HG03097 (cell line): ENCODE results near the gene COX10.
"Not testable (repeated sequence)": the region's sequence is repeated elsewhere in the genome, so short reads cannot be mapped to it uniquely, and the experiment has no call there.

Experiments
- ATAC-seq: cut with Tn5 transposase; IDR thresholded peaks from one replicate; pipeline ENCODE4 v1.9.1; 2021; ENCODE audit not compliant: unreplicated experiment, low FRiP score

The COX10 gene

GRCh38 chr17:14239271-14239670 lies 170.0 kb downstream of the COX10 start:
- ATAC-seq, result not testable (repeated sequence)

DNA sequence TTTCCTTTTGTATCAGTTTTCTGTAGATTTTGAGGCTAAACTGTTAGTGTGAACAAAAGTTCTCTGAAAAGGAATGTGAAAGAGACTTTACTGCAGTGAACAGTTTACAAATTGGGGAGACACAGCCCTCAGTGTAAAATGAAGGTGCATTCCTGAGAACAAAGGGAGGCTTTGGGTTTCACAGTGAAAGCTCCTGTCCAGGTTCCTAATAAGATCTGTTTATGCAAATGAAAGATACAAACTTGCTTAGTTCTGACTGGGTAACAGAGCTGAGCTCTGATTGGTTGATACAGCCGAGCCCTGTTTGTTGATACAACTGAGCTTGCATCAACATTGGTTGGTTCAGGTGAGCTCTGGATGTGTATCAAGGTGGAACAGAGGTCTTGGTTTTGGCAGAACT lies 175.7 kb downstream of the COX10 start:
- ATAC-seq, result no peak

DNA sequence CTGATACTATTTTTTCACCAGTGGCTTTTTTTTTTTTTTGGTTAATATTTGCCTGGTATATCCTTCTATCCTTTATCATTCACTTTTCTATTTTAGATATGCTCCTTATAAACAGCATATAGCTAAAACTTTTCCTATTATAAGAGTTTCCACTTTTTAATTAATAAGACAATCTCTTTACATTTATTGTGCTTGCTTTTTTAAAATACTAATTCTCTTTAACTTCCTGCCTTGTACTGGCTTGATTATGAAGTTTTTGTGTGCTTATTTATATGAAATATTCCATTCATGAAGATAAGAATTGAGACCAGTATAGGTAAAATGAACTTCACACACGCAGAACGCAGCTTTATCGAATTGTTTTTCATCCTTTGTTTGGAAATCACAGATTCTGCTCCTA lies 176.3 kb downstream of the COX10 start:
- no peak for ATAC-seq
